ENCODE measurements around the gene CAPN3.

The CAPN3 gene

GRCh38 chr15:42401544-42402454 lies 42.5 kb downstream of the CAPN3 start:
- no peak for DNase-seq

- no peak for DNase-seq
Observed at GRCh38 chr15:42402455-42403205, 43.3 kb downstream of the CAPN3 start.

- DNase-seq = no peak
Observed at GRCh38 chr15:42403389-42403788, 44.1 kb downstream of the CAPN3 start.

- DNase-seq = no peak
Observed at GRCh38 chr15:42404461-42405235, 45.3 kb downstream of the CAPN3 start.

- no peak for DNase-seq
Observed at GRCh38 chr15:42405863-42406482, 46.7 kb downstream of the CAPN3 start.

- DNase-seq = no peak
Observed at GRCh38 chr15:42408178-42408577, 48.9 kb downstream of the CAPN3 start.

GRCh38 chr15:42409011-42409410 lies 49.7 kb downstream of the CAPN3 start:
- DNase-seq = no peak

GRCh38 chr15:42411884-42412283 lies 52.6 kb downstream of the CAPN3 start:
- DNase-seq = no peak

GRCh38 chr15:42413920-42414319 lies 54.6 kb downstream of the CAPN3 start:
- no peak for DNase-seq

GRCh38 chr15:42419369-42419768 lies 60.1 kb downstream of the CAPN3 start:
- DNase-seq = no peak

- no peak for DNase-seq
Observed at GRCh38 chr15:42421376-42421775, 62.1 kb downstream of the CAPN3 start.

- no peak for DNase-seq
Observed at GRCh38 chr15:42427429-42428223, 68.3 kb downstream of the CAPN3 start.

GRCh38 chr15:42444415-42445063 lies 85.2 kb downstream of the CAPN3 start:
- DNase-seq = no peak

- DNase-seq = no peak
Observed at GRCh38 chr15:42445551-42445950, 86.2 kb downstream of the CAPN3 start.

GRCh38 chr15:42447599-42447998 lies 88.3 kb downstream of the CAPN3 start:
- no peak for DNase-seq

GRCh38 chr15:42448281-42448680 lies 89.0 kb downstream of the CAPN3 start:
- no peak for DNase-seq

GRCh38 chr15:42449770-42450424 lies 90.6 kb downstream of the CAPN3 start:
- DNase-seq = no peak

- DNase-seq = no peak
Observed at GRCh38 chr15:42450425-42450790, 91.1 kb downstream of the CAPN3 start.

GRCh38 chr15:42453826-42454225 lies 94.5 kb downstream of the CAPN3 start:
- no peak for DNase-seq

- DNase-seq = no peak
Observed at GRCh38 chr15:42456531-42456930, 97.2 kb downstream of the CAPN3 start.

- DNase-seq = no peak
Observed at GRCh38 chr15:42456971-42457370, 97.7 kb downstream of the CAPN3 start.
